Epithelial cell of esophagus (primary cell): ENCODE results near the gene ICAM5.
A peak's percentile ranks its signal among the peaks of the same experiment; 100 is the strongest.

ENCODE experiments used
- DNase-seq: peaks from one replicate; pipeline ENCODE4 v3.0.0; 2010; ENCODE audit warnings: low read depth
- H3K4me3 ChIP-seq: 2 replicates; pipeline ENCODE4 v1.5.1; 2011; ENCODE audit warnings: mild to moderate bottlenecking, low read length, control low read depth
- TF ChIP-seq, protein P1 (sequence below): IDR thresholded peaks from 2 replicates; pipeline ENCODE4 v1.5.1; 2011; ENCODE audit warnings: low read depth, mild to moderate bottlenecking, low read length, control low read depth, inconsistent platforms; ENCODE audit not compliant: insufficient read depth; ENCODE audit errors: missing control alignments

The ICAM5 gene

DNA sequence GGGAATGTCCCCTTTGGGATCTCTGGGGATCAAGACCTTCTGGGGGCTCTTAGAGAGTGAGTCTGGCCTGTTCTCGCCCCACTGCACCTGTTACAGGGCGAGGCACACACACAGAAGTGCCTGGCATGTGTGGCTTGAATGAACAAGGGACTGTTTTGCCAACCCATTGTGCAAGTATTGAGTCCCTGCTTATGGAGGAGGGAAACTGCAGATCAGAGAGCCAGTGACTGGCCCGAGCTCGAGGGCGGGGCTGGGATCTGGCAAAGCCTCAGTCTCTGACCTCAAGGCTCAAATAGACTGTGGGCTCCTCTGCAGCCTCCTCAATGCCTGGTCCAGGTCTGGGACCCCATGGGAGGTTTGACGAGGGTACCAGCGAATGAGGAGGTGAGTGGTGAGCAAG is 38.0 kb downstream of the ICAM5 start:
- no peak overlapping the region for H3K4me3 ChIP-seq
- DNase-seq, result no peak
- TF ChIP-seq, protein P1, sequence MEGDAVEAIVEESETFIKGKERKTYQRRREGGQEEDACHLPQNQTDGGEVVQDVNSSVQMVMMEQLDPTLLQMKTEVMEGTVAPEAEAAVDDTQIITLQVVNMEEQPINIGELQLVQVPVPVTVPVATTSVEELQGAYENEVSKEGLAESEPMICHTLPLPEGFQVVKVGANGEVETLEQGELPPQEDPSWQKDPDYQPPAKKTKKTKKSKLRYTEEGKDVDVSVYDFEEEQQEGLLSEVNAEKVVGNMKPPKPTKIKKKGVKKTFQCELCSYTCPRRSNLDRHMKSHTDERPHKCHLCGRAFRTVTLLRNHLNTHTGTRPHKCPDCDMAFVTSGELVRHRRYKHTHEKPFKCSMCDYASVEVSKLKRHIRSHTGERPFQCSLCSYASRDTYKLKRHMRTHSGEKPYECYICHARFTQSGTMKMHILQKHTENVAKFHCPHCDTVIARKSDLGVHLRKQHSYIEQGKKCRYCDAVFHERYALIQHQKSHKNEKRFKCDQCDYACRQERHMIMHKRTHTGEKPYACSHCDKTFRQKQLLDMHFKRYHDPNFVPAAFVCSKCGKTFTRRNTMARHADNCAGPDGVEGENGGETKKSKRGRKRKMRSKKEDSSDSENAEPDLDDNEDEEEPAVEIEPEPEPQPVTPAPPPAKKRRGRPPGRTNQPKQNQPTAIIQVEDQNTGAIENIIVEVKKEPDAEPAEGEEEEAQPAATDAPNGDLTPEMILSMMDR, result no peak

DNA sequence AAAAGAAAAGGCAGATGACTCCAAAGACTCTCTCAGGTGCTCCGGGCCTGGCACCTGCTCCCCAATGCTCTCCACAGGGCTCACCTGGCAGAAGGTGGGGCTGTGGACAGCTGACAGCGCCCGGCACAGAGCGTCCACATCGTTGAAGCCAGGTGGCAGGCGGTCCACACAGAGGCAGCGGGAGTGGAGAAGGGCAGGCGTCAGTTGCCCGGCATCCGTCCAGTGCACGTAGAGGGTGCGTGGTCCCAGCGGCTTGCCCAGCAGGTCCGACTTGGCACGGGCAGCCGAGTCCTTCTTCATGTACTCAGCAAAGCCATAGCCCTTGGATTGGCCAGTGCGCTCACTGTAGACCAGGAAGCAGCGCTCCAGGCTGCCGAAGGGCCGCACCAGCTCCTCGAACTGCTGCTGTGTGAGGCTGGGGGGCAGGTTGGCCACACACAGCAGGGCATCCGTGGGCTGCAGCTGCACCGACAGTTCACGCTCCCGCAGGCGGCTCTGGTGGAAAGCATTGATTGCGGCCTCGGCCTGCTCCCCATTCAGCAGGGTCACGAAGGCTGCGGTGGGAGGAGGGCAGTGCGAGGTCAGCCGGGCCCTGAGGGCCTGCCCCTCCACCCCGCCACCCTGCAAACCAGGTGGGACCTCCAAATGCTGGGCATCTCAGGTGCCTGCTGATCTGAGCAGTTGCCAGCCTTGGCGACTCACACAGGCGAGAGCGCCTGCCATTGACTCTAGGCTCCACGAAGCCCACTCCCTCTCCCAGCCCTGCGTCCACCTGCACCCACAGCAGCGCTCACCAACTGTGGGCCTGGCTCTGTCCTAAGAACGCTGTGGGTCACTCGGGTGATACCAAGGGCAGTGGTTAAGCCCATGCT is 39.0 kb downstream of the ICAM5 start:
- no peak overlapping the region for H3K4me3 ChIP-seq
- no peak for DNase-seq
- TF ChIP-seq, protein P1, result no peak

DNA sequence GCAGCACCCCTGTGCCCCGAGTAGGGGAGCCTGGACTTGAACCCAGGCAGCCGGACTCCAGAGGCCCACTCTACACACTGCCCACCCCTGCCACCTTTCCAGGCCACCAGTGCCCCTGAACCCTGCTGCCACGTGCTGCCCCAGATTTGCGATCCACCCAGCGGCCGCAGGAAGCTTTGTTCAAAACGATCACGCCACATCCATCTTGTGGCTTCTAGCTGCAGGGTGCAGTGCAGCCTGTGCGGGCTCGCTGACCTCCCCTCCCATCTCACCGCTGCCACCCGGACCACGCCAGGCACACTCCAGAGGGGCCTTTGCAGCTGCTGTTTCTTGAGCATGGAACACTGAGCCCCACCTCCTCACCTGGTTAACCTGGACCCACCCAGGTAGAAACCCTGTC is 39.8 kb downstream of the ICAM5 start:
- TF ChIP-seq, protein P1, result no peak
- no peak overlapping the region for H3K4me3 ChIP-seq
- DNase-seq, result no peak

DNA sequence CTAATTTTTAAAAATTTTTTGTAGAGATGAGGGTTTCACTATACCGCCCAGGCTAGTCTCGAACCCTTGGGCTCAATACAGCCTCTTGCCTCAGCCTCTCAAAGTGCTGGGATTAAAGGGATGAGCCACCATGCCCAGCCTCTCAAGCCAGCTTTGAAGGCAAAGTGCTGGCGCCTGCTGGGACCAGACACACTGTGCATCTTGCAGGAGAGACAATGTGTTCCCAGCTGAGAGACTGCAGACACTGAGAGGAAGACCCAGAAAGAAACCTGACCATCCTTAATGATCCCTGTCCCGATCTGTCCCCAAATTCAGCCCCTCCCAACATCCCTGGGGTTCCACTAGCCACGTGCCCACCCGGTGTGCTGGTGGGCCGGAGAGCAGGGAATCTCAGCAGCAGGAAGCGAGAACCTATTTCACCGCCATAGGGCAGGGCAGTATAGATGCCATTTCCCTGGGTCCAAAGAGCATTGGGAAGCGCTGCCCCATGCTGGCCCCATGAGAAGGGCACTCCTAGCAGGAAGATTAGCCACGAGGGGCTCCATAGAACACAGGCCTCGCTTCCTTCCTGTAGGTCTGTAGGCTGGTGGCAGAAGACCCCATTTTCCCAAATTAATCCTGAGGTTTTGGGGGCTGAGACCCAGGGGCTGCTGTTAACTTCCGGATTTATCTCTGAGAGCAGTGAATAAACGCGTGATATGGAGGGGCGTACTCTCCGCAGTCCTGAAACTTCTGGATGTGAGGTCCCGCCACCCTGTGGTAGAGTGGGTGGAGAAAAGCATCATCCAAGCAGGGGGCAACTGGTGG is 42.6 kb downstream of the ICAM5 start:
- no peak for DNase-seq
- TF ChIP-seq, protein P1, result no peak
- peak overlapping the region; percentile 61 for H3K4me3 ChIP-seq

DNA sequence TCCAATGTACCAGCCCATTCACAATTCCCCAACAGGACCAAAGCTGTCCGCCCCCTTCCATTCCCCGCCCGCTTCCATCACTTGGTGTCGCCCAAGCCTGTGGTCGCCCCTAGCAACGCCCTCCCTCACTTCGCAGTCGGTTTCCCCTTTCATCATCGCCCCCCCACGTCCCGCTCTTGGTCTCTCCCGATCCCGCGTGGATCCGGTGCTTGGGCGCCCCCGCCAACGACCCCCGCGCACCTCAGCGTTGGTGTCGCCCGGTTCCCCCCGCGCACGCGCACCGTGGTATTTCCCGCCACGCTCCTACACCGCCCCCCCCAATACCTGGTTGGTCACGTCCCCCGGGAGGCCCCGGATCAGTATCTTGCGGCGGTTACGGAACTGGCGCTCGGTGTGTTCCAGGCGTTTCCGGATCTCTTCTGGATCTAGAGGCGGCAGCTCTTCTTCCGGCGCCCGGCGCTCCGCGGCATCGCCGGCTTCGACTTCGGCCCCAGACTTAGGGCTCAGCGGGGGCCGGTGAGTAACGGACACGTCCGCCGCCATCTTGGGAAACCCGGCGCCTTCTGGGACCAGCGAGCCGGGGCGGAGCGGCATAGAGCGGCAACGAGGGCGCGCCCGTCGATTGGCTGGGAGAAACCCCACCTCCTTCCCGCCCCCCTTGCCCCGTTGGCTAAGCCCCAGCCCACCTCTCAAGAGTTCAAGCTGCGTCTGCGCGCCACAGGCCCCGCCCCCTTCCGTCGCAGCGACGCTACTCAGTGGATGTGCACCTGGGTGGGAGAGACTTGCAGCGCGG is 43.4 kb downstream of the ICAM5 start, which contains the start of gene RAVER1:
TSS of gene RAVER1 (minus strand) at position 565 of the 793 bp plus-strand sequence. CDS start at position 543, 22 bp downstream.
- peak; percentile 99 for DNase-seq
- peak within 1 kb of the TSS; percentile 61 for H3K4me3 ChIP-seq
- TF ChIP-seq, protein P1, result no peak

DNA sequence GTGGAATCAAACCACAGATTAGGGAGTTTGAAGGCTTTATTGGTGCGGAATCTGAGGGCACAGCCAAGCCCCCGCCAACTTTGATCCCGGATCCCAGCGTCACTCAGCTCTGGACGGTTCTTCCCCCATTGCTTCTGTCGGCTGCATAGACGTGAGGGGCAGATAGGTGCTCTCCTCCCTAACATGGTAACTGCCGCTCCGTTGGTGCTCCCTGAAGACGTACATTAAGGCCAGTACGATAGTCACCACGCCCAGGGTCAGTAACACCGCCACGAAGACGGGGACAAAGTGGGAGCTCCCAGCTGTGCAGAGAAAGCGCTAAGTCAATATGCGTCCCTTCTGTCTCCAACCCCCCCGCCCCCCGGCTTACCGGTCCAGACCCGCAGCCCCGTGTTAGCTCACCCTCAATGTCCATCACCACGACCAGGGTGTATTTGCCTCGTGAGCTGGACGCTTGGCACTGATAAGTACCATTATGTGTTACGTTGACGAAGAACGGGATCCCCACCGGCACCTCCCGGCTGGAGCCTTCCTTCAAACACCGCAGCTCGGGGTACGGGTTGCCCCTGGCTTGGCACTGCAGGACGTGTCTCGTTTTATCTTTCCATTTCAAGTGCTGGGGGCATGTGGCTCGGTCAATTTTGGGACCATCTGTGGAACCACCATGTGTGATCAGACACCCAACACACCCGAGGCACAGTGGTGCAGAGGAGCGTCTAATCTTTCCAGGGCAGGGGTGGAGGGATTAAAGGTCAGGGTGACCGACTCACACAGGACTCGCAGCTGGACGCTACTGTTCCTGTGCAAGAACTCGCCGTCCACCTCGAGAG is 44.2 kb downstream of the ICAM5 start:
- TF ChIP-seq, protein P1, result no peak
- no peak for DNase-seq
- H3K4me3 ChIP-seq, result peak overlapping the region; percentile 61
